GM12891 (cell line): ENCODE results near the gene NPR1.
"Not testable (repeated sequence)": the region's sequence is repeated elsewhere in the genome, so short reads cannot be mapped to it uniquely, and the experiment has no call there.

ENCODE experiments used
- DNase-seq: peaks from one replicate; pipeline ENCODE4 v3.0.0; 2011; ENCODE audit warnings: low spot score; ENCODE audit not compliant: insufficient read length
- FAIRE-seq: peaks from 2 replicates; lab custom pipeline; 2011; peaks lifted over from hg19 to GRCh38; lab: Jason Lieb, UNC
- PAX5 ChIP-seq: IDR thresholded peaks from 2 replicates; pipeline ENCODE4 v1.6.1; 2011; ENCODE audit warnings: low read length, moderate library complexity, mild to moderate bottlenecking; ENCODE audit not compliant: insufficient read depth, severe bottlenecking
- POLR2A ChIP-seq: IDR thresholded peaks from 2 replicates; pipeline ENCODE4 v1.6.1; 2011; ENCODE audit warnings: low read depth, low read length, control low read depth
- POLR2AphosphoS5 ChIP-seq: IDR thresholded peaks from 2 replicates; pipeline ENCODE4 v1.6.1; 2011; ENCODE audit warnings: low read depth, low read length, control low read depth
- POU2F2 ChIP-seq: IDR thresholded peaks from 2 replicates; pipeline ENCODE4 v1.6.1; 2011; ENCODE audit warnings: low read depth, mild to moderate bottlenecking, control low read depth, low read length, moderate library complexity
- SPI1 ChIP-seq: IDR thresholded peaks from 2 replicates; pipeline ENCODE4 v1.6.1; 2011; ENCODE audit warnings: low read depth, low read length, control low read depth
- TAF1 ChIP-seq: IDR thresholded peaks from 2 replicates; pipeline ENCODE4 v1.6.1; 2011; ENCODE audit warnings: low read depth, low read length, control low read depth

The NPR1 gene

DNA sequence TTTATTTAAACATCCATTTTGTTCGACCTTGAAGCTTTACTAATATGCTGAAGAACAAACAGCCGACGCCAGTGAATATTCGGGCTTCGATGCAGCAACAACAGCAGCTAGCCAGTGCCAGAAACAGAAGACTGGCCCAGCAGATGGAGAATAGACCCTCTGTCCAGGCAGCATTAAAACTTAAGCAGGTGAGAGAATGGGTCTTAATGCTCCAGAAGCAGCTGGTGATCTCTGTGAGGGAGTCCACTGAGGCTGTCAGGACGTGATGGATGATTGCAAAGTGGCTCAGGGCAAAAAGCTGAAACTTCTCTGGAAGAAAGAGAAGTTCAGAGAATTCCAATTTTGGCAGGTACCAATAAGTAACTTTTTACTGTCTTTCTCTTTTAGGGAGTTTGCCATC is 40.2 kb upstream of the NPR1 start:
- DNase-seq (no peak), FAIRE-seq (no peak)
- no peak for TF ChIP-seq PAX5
- TF ChIP-seq POLR2A: no peak
- TF ChIP-seq SPI1: no peak
- no peak for TF ChIP-seq TAF1
- TF ChIP-seq POLR2AphosphoS5: no peak
- TF ChIP-seq POU2F2: no peak

DNA sequence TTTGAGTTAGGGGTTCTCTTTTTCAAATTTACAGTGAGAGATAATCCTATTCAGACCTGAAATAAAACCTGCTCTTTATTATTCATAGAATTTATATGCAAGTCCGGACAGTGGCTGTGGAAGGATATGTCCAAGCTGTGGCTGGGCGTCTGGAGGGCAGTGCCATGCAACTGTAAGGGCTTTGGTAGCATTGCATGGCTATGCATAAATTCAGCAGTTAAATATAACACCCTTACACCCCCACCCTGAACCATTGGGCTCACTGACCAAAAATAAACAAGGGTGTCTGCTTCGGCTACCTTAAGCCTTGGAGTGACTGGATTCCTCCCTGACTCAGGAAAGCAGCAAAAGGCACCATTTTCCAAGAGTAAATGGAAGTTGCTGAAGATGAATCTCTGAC is 39.2 kb upstream of the NPR1 start:
- TF ChIP-seq POLR2A (no peak), PAX5 (no peak), SPI1 (no peak), TAF1 (no peak), POU2F2 (no peak), POLR2AphosphoS5 (no peak)
- FAIRE-seq: no peak
- DNase-seq: no peak

DNA sequence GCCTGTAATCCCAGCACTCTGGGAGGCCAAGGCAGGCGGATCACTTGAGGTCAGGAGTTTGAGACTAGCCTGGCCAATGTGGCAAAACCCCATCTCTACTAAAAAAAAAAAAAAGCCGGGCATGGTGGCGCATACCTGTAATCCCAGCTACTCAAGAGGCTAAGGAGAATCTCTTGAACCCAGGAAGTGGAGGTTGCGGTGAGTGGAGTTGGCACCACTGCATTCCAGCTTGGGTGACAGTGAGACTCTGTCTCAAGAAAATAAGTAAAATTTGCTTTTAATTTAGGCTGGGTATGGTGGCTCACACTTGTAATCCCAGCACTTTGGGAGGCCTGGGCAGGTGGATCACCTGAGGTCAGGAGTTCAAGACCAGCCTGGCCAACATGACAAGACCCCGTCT is 38.3 kb upstream of the NPR1 start:
- not testable (repeated sequence) for FAIRE-seq, DNase-seq

DNA sequence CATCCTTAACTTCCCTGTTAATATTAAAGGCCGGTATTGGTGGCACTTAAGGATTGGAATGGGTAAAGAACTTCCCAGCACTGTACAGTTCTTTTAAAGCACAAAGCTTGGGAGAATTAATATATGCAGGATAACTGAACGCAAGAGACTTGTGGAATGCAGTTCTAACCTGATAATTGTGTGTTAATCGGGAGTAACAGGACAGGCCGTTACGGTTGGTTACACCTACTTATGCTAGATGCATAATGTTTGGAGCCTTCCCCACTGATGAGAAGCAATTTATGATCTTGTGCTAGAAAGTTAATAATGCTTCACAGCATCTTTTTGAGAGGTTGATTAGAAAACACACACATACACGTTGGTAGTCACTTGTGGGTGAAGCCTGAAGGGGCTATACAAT is 37.6 kb upstream of the NPR1 start:
- TF ChIP-seq POU2F2 (no peak), TAF1 (no peak), POLR2A (0 out of 2 replicates have a peak, but pooled peaks have one; percentile 26)
- DNase-seq: no peak
- FAIRE-seq: no peak

DNA sequence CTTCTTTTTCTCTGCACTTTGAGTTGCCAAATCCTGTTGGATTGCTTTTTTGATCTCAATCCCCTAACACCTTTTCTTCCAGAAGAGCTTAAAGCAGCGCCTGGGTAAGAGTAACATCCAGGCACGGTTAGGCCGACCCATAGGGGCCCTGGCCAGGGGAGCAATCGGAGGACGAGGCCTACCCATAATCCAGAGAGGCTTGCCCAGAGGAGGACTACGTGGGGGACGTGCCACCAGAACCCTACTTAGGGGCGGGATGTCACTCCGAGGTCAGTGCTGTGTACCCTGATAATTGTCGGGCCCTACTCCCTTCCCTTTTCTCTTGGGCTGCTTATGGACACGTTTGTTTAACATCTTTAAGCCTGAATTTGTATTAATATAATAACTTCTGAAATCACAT is 36.3 kb upstream of the NPR1 start:
- FAIRE-seq (no peak), DNase-seq (no peak)
- TF ChIP-seq SPI1: no peak
- no peak for TF ChIP-seq PAX5
- TF ChIP-seq POLR2AphosphoS5: no peak
- no peak for TF ChIP-seq TAF1
- TF ChIP-seq POLR2A: no peak
- TF ChIP-seq POU2F2: no peak

DNA sequence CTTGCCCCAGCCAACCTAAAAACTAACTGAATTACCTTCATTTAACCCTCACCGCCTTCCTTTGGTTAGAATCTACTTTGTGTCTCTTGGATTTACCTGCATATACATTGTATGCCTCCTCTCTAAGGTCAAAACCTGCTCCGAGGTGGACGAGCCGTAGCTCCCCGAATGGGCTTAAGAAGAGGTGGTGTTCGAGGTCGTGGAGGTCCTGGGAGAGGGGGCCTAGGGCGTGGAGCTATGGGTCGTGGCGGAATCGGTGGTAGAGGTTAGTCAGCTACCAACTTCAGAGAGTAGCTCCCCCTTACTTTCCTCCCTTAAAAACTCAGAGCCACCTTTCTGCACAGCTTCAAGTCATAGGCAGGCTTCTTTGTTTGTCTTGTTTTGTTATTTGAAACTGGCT is 35.4 kb upstream of the NPR1 start:
- FAIRE-seq: no peak
- DNase-seq: no peak
- no peak for TF ChIP-seq SPI1
- TF ChIP-seq PAX5: no peak

DNA sequence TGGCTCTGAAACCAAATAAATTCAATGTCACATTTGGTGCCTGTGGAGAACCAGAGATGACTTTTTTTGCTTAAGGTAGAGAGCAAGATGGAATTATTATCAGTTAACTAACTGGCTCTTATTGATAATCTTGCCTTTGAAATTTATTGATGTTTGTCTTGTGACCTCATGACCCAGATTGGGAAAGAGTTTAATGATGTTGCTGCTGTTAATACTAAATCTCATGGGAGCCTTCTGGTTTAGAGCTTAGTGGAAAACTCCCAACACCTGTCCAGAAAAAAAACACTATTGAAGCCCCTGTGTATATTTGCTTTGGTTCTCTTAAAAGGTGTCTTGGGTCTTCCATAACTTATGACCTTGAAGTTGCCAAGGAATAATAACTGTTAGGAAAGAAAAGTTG is 34.7 kb upstream of the NPR1 start:
- TF ChIP-seq PAX5 (no peak), TAF1 (no peak), SPI1 (no peak), POU2F2 (no peak), POLR2AphosphoS5 (no peak), POLR2A (no peak)
- DNase-seq (no peak), FAIRE-seq (no peak)

DNA sequence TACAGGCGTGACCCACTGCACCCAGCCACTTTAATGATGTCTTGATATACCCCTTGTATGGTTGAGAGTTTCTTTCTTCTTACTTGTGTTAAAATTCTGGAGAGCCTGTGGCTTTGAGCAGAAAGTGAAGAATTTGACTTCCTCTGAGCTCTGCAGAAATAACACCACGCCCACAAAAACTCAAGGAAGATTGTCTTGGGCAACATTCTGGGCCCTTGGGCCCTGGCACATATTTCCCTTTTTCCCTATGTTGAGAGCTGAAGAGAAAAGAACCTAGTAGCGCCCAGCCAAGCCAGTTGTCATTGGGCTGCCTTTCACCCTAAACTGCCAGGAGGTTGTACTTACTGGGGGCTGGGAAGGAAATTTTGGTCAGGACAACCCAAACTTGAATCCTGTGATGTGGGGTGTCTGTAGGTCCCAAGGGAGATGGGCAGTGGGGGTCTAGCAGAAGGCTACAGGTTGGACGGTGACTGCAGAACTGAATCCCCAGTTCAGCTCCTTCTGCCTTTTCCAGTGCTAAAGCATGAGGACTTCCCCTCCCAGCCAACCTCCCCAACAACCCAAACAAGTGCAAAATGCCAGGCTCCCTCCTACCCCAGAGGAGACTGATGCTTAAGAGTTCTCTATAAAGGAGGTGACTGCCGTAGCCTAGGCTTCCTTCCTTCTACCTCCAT is 31.7 kb upstream of the NPR1 start:
- FAIRE-seq: no peak
- DNase-seq: no peak
- TF ChIP-seq POLR2A (peak; percentile 72), POLR2AphosphoS5 (no peak)

DNA sequence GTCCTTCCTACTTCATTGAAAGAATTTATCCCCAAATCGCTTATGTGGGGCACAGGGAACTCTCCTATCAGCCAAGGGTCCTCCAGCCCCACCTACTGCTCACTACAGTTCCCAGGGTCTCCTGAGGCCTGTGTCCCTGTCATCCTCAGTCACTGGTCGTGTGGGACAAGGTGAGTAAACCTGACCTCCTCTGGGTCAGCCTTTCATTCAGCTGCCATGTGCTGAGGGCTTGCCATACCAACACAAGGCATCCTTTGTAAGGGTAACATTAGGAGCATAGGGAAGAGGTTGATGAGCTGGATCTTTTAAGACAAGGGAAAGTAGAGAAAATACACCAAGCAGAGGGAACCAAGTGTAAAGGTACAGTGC is 31.2 kb upstream of the NPR1 start:
- TF ChIP-seq POLR2A (peak; percentile 50; the same call in 1 of the 2 replicates), POU2F2 (no peak), TAF1 (no peak), PAX5 (no peak), SPI1 (no peak), POLR2AphosphoS5 (peak; percentile 85; the same call in 1 of the 2 replicates)
- FAIRE-seq (no peak), DNase-seq (no peak)

DNA sequence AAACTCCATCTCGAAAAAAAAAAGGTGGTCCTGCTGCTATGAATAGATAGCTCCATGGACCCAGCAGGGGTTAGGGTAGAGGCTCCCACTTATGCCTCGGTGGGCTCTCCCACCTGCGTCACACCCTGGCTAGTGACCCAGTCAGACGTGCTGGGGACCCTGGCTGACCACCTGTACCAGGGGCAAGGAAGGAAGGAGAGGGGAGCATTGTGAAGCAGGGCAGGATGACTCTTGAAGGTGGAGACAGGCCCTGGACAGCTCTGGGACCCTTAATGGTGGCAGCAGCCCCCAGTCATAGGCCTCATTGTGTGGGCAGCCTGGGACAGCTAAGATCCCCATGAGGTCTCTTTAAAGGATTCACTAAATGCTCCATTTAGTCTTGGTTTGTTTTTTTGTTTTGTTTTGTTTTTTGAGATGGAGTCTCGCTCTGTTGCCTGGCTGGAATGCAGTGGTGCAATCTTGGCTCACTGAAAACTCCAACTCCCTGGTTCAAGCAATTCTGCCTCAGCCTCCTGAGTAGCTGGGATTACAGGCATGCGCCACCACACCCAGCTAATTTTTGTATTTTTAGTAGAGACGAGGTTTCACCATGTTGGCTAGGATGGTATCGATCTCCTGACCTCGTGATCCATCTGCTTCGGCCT is 30.4 kb upstream of the NPR1 start:
- DNase-seq: no peak
- TF ChIP-seq TAF1: no peak
- no peak for TF ChIP-seq PAX5
- TF ChIP-seq POLR2A: peak; percentile 24
- TF ChIP-seq POU2F2: 0 out of 2 replicates have a peak, but pooled peaks have one; percentile 29
- TF ChIP-seq SPI1: no peak
- peak; percentile 73 for TF ChIP-seq POLR2AphosphoS5
- FAIRE-seq: no peak
